ENCODE data around the gene RPL32.

GRCh38 chr3:12813967-12814366 lies 27.4 kb downstream of the RPL32 start:
- no peak for TF ChIP-seq CTCF (IDR thresholded peaks at IDR 0.05; ENCODE audit: extremely low read depth in 1 of 2, insufficient read depth in 1 of 2, low read depth in 1 of 2, low read length in 2 of 2)
- no peak for TF ChIP-seq POLR2A (IDR thresholded peaks at IDR 0.05; ENCODE audit: low read depth, low read length)

Data from endothelial cell of umbilical vein (primary cell).